CD4-positive, alpha-beta T cell treated with Interferon alpha-2 for 1 hour (primary cell): ENCODE results near the gene CRISP2.

ENCODE experiments used
- DNase-seq, 2 donors: peaks; one replicate each; pipeline ENCODE4 v3.0.0-alpha.2; 2020 to 2022

Gene CRISP2

GRCh38 chr6:49653438-49653837 is 59.9 kb downstream of the CRISP2 start:
- no peak for DNase-seq

DNA sequence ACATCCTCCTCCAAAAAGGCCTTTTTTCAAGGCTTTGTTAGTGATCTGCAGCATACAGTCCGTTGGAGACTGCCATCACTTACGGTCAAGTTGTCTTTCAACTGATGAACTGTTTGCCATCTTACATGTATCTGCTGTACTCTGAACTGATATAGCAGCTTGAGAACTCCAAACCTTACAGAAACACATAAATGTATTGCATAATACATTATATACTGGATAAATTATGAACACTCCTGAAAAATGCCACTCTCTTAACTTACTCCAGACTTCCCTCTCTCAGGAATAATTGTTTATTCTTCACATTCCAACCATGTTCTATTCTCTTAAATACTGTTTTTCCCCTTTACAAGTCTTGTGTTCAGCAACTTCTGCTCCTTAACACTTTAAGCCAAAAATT is 62.1 kb downstream of the CRISP2 start:
- DNase-seq, result no peak

DNA sequence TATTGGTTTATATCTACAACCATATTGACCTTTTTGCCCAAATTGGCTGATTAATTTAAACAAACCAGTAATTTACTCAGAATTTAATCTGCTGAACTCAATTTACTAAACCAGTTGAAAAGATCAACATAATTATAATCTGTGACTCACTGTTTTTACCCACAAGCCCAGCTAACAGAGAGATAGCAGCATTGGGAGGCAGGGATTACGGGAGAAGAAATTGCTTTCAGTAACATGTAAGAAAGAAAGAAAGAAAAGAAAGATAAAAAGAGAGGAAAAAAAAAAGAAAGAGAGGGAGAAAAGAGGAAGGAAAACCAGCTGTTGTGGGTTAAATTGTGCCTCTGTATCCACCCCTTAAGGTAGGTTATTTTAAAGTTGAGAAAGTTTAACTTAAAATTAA is 63.4 kb downstream of the CRISP2 start:
- no peak for DNase-seq

GRCh38 chr6:49648036-49648435 is 65.3 kb downstream of the CRISP2 start:
- DNase-seq, result no peak

- no peak for DNase-seq
Measured at GRCh38 chr6:49647476-49647875, 65.9 kb downstream of the CRISP2 start.

- no peak for DNase-seq
Measured at GRCh38 chr6:49646942-49647341, 66.4 kb downstream of the CRISP2 start.

- DNase-seq, result no peak
Measured at GRCh38 chr6:49646130-49646824, 67.1 kb downstream of the CRISP2 start.

DNA sequence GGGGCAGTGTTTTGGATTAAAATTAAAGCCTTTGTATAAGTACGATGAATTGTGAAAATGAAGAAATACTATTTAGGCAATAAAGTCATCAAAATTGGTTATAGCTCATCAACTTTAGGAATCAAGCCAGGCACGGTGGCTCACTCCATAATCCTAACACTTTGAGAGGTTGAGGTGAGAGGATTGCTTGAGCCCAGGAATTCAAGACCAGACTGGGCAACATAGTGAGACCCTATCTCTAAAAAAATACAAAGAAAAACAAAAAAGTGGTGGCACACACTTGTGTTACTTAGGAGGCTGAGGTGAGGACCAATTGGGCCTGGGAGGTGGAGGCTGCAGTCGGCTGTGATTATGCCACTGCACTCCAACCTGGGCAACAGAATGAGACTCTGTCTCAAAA is 68.2 kb downstream of the CRISP2 start:
- no peak for DNase-seq
